ENCODE results near the gene YKT6.

DNA sequence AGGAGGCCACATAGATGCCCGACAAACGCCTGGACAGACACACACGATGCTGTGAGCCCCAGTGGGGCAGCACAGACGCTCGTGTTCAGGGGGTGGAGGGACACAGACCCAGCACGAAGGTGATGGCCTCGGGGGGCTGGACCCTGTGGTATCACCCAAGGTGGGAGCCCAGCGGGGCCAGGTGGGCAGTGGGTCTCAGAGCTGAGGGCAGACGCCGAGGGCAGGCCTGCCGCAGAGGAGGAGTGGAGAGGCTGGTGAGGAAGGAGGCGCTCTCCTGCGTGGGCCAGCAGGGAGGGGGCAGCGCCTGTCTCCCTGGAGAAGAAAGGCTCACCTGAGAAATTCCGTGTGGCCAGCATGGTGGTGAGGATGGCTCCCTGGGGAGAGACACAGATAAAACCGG is 39.6 kb downstream of the YKT6 start:
- no peak for TF ChIP-seq EZH2phosphoT487 (IDR thresholded peaks at IDR 0.05; ENCODE audit: low read length)
- no peak for TF ChIP-seq CTCF (IDR thresholded peaks at IDR 0.05; ENCODE audit: low read length)
- no peak for TF ChIP-seq EZH2 (optimal IDR thresholded peaks at IDR 0.05; ENCODE audit: low read depth, low read length)

Measured in MM.1S (cell line).